Astrocyte (in vitro differentiated cells and primary cell): ENCODE results near the gene ZNRF2.

ENCODE experiments used
- CTCF ChIP-seq: IDR thresholded peaks from 2 replicates; pipeline ENCODE4 v1.5.1; 2011; ENCODE audit warnings: low read depth, mild to moderate bottlenecking, inconsistent platforms, low read length, moderate library complexity; ENCODE audit not compliant: insufficient read depth
- EZH2 ChIP-seq: IDR thresholded peaks from 2 replicates; pipeline ENCODE4 v1.6.1; 2012; ENCODE audit warnings: mild to moderate bottlenecking, low read length, inconsistent platforms; ENCODE audit not compliant: insufficient read depth

GRCh38 chr7:30266686-30267085 is 17.7 kb upstream of the ZNRF2 start:
- TF ChIP-seq CTCF (no peak), EZH2 (no peak)
